SK-N-MC (cell line): Measurements from ENCODE around the gene SMCO4.

Experiments
- EZH2 ChIP-seq: fragments of 200-600 bp; sonication (generic); IDR thresholded peaks from one replicate; pipeline ENCODE4 v1.6.1; 2017; ENCODE audit warnings: antibody characterized with exemption
- FOXP2 ChIP-seq: optimal IDR thresholded peaks from 2 replicates; pipeline ENCODE3; 2011; ENCODE audit warnings: mild to moderate bottlenecking, moderate library complexity; ENCODE audit not compliant: insufficient read depth; ENCODE audit errors: extremely low read length, control extremely low read depth
- POLR2AphosphoS5 ChIP-seq: IDR thresholded peaks from 2 replicates; pipeline ENCODE4 v1.6.1; 2012; ENCODE audit warnings: mild to moderate bottlenecking, low read depth, low read length, borderline replicate concordance

DNA sequence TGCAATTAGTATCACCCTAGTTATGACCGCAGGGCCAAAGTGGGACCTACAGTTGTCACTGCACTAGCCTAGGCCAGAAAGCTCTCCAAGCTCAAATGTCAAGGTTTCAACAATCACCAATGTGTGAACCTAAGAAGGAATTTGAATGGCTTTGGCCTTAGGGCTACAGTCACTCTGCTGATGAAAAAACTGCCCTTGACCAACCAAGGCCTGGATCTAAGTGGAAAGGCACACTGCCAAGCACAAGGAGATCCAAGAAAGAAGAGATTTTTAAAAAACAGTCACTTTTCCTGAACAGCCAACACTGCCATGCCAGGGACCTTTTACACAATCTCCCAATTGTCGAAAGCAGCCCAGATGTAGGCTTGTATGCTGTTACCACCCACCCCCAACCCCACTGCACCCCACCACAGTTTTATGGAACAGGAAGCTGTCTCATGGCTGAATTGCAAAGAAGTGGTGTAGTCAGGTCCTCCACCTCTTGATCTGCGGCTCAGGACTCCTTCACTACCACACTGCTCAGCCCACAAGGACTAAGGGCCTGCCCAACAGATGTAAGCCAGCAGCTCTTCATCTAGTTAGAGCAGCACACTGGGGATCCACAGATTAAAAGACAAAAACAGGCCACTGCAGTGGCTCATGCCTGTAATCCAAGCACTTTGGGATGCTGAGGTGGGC is 32.9 kb downstream of the SMCO4 start:
- TF ChIP-seq POLR2AphosphoS5 (no peak), EZH2 (no peak), FOXP2 (no peak)
